ENCODE results near the gene FLRT1.

Gene FLRT1

GRCh38 chr11:64014356-64014755 is 21.4 kb upstream of the FLRT1 start:
- Histone ChIP-seq H3K4me3 (ENCODE audit: low read length in 2 of 2) (no peak overlapping the region), H3K9me3 (ENCODE audit: control insufficient read depth in 2 of 2, low read length in 2 of 2) (no peaks in the 10 kb centered on the region), H3K36me3 (ENCODE audit: control insufficient read depth in 2 of 2, insufficient read depth in 2 of 2, low read length in 2 of 2) (no peaks in the 10 kb centered on the region), H3K27ac (ENCODE audit: low read depth in 2 of 2, low read length in 2 of 2) (no peak overlapping the region), H3K4me1 (ENCODE audit: control insufficient read depth in 2 of 2, insufficient read depth in 2 of 2, low read length in 2 of 2) (no peaks in the 10 kb centered on the region), H3K9ac (ENCODE audit: low read depth in 1 of 2, low read length in 2 of 2) (no peak overlapping the region), H3K27me3 (ENCODE audit: control insufficient read depth in 2 of 2, insufficient read depth in 2 of 2, low read length in 2 of 2) (no peaks in the 10 kb centered on the region)

DNA sequence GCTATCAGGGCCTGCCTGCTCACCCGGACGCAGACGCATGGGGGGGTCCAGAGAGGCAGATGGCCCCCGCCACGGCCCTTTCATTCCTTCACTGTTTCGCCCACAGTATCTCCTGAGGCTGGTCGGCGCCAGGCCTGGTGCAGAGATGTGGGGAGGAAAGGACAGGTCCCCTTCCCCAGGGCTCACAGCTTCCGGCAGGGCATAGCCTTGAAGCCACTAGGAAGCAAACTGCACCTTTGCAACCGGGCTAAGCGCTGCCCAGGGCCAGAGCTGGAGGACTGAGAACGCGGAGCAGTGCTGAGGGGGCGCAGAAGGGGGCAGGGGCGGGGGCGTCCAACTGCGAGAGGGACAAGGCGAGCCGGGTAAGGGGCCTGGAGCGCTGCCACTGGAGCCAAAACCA is 20.2 kb upstream of the FLRT1 start:
- H3K4me3 ChIP-seq (ENCODE audit: low read length in 2 of 2): no peak overlapping the region
- no peaks in the 10 kb centered on the region for H3K36me3 ChIP-seq (ENCODE audit: control insufficient read depth in 2 of 2, insufficient read depth in 2 of 2, low read length in 2 of 2)
- H3K27ac ChIP-seq (ENCODE audit: low read depth in 2 of 2, low read length in 2 of 2): no peak overlapping the region
- H3K27me3 ChIP-seq (ENCODE audit: control insufficient read depth in 2 of 2, insufficient read depth in 2 of 2, low read length in 2 of 2): no peaks in the 10 kb centered on the region
- no peaks in the 10 kb centered on the region for H3K4me1 ChIP-seq (ENCODE audit: control insufficient read depth in 2 of 2, insufficient read depth in 2 of 2, low read length in 2 of 2)
- H3K9me3 ChIP-seq (ENCODE audit: control insufficient read depth in 2 of 2, low read length in 2 of 2): no peaks in the 10 kb centered on the region
- no peak overlapping the region for H3K9ac ChIP-seq (ENCODE audit: low read depth in 1 of 2, low read length in 2 of 2)

DNA sequence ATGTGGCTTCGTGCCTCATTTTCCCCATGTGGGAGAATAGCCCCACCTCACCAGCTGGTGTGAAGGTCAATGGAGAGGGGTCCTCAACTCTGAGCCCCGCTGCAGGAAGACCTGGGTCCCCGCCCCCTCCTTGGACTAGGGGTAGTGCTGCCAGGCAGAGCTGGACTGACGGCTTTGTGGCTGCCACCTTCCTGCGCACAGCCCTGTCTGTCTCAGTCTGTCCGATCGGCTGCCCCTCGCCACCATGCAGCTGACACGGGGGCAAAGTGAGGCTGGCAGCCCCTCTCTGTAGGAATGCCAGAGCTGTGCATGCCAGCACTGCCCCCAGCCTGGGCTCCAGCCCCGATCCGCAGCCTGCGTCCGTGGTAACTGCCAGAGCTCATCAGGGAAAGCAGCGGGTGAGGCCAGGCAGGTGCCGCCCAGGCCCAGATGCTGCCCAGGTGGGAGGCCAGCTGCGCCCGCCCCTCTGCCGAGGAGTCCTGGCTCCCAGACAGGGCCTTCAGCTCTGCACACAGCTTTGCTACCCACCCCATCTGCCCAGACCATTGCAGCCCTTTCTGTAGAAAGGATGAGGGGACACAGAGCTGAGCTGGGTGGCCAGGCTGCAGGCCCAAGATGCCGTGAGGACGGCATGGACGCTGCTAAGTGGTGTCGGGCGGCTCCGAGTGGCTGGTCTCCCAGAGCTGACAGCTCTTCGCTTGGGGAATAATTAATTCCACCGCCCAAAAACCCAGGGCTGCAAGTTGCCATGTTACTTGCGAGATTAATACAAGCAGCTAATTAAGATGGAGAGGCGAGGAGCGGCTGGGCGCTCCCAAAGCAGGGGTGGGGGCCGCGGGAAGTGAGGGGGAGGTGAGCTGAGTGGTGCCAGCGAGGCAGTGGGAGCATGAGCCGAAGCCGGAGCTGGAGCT is 19.5 kb upstream of the FLRT1 start:
- Histone ChIP-seq H3K27me3 (ENCODE audit: control insufficient read depth in 2 of 2, insufficient read depth in 2 of 2, low read length in 2 of 2) (no peaks in the 10 kb centered on the region), H3K9me3 (ENCODE audit: control insufficient read depth in 2 of 2, low read length in 2 of 2) (no peaks in the 10 kb centered on the region), H3K9ac (ENCODE audit: low read depth in 1 of 2, low read length in 2 of 2) (no peak overlapping the region), H3K4me3 (ENCODE audit: low read length in 2 of 2) (no peak overlapping the region), H3K4me1 (ENCODE audit: control insufficient read depth in 2 of 2, insufficient read depth in 2 of 2, low read length in 2 of 2) (no peaks in the 10 kb centered on the region), H3K27ac (ENCODE audit: low read depth in 2 of 2, low read length in 2 of 2) (no peak overlapping the region), H3K36me3 (ENCODE audit: control insufficient read depth in 2 of 2, insufficient read depth in 2 of 2, low read length in 2 of 2) (no peaks in the 10 kb centered on the region)

DNA sequence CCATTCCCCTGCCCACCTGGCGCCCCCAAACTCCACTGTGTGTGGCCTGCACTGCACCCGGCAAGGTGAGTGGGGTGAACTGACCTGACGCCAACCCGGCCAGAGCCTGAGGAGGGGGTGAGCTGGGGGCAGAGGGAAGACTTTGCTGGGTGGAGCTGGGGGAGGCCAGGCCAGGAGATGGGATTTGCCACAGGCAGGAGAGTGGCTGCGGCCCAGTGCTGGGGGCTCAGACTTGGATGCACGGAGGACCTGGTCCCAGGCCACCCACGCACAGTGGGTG is 17.8 kb upstream of the FLRT1 start:
- H3K4me1 ChIP-seq (ENCODE audit: control insufficient read depth in 2 of 2, insufficient read depth in 2 of 2, low read length in 2 of 2): no peaks in the 10 kb centered on the region
- H3K9ac ChIP-seq (ENCODE audit: low read depth in 1 of 2, low read length in 2 of 2): no peak overlapping the region
- H3K4me3 ChIP-seq (ENCODE audit: low read length in 2 of 2): no peak overlapping the region
- no peaks in the 10 kb centered on the region for H3K9me3 ChIP-seq (ENCODE audit: control insufficient read depth in 2 of 2, low read length in 2 of 2)
- no peak overlapping the region for H3K27ac ChIP-seq (ENCODE audit: low read depth in 2 of 2, low read length in 2 of 2)
- H3K27me3 ChIP-seq (ENCODE audit: control insufficient read depth in 2 of 2, insufficient read depth in 2 of 2, low read length in 2 of 2): no peaks in the 10 kb centered on the region
- H3K36me3 ChIP-seq (ENCODE audit: control insufficient read depth in 2 of 2, insufficient read depth in 2 of 2, low read length in 2 of 2): no peaks in the 10 kb centered on the region

GRCh38 chr11:64018310-64018709 is 17.4 kb upstream of the FLRT1 start:
- Histone ChIP-seq H3K27me3 (ENCODE audit: control insufficient read depth in 2 of 2, insufficient read depth in 2 of 2, low read length in 2 of 2) (no peaks in the 10 kb centered on the region), H3K9ac (ENCODE audit: low read depth in 1 of 2, low read length in 2 of 2) (no peak overlapping the region), H3K4me1 (ENCODE audit: control insufficient read depth in 2 of 2, insufficient read depth in 2 of 2, low read length in 2 of 2) (no peaks in the 10 kb centered on the region), H3K27ac (ENCODE audit: low read depth in 2 of 2, low read length in 2 of 2) (no peak overlapping the region), H3K36me3 (ENCODE audit: control insufficient read depth in 2 of 2, insufficient read depth in 2 of 2, low read length in 2 of 2) (no peaks in the 10 kb centered on the region), H3K9me3 (ENCODE audit: control insufficient read depth in 2 of 2, low read length in 2 of 2) (no peaks in the 10 kb centered on the region), H3K4me3 (ENCODE audit: low read length in 2 of 2) (no peak overlapping the region)

DNA sequence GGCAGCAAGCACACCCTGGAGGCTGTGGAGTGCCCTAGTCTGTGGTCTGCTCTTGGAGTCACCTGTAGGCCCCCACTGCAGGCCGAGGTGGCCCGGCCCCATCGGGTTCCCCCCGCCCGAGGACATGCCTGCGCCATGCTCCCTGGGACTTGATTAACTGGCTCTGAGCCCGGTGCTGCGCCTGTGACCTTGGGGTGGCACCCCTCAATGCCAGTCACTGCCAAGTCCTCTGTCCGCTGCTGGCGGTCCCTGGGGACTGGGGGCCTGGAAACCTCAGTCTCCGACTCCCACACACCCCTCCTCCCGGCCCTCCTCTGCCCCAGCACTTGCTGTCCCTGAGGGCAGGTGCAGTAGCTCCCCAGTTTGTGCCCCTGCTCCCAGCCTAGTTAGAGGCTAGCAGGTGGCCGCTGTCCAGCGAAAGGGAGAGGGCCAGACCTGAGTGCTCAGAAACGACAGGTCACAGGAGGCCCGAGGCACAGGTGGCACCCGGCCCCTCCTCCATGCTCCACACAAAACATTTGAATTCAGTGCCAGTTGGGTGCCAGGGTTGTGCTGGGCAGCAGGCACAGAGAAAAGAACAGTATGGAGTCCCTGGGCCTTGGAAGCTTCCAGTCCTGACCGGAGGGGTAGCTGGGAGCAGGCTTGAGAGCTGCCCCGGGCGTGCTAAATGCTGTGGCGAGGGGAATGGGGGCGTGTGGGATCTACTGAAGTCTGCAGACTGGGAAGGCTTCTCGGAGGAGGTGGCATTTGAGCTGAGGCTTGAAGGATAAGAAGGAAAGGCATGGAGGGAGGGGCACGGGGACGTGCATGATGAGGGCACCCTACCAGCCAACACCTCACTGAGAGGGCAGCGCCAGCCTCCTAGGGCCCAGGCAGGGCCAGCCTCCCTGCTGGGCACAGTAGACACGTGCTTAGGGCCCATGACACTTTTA is 16.4 kb upstream of the FLRT1 start:
- no peak overlapping the region for H3K9ac ChIP-seq (ENCODE audit: low read depth in 1 of 2, low read length in 2 of 2)
- no peaks in the 10 kb centered on the region for H3K36me3 ChIP-seq (ENCODE audit: control insufficient read depth in 2 of 2, insufficient read depth in 2 of 2, low read length in 2 of 2)
- H3K9me3 ChIP-seq (ENCODE audit: control insufficient read depth in 2 of 2, low read length in 2 of 2): no peaks in the 10 kb centered on the region
- no peak overlapping the region for H3K27ac ChIP-seq (ENCODE audit: low read depth in 2 of 2, low read length in 2 of 2)
- no peak overlapping the region for H3K4me3 ChIP-seq (ENCODE audit: low read length in 2 of 2)
- no peaks in the 10 kb centered on the region for H3K27me3 ChIP-seq (ENCODE audit: control insufficient read depth in 2 of 2, insufficient read depth in 2 of 2, low read length in 2 of 2)
- H3K4me1 ChIP-seq (ENCODE audit: control insufficient read depth in 2 of 2, insufficient read depth in 2 of 2, low read length in 2 of 2): no peaks in the 10 kb centered on the region

DNA sequence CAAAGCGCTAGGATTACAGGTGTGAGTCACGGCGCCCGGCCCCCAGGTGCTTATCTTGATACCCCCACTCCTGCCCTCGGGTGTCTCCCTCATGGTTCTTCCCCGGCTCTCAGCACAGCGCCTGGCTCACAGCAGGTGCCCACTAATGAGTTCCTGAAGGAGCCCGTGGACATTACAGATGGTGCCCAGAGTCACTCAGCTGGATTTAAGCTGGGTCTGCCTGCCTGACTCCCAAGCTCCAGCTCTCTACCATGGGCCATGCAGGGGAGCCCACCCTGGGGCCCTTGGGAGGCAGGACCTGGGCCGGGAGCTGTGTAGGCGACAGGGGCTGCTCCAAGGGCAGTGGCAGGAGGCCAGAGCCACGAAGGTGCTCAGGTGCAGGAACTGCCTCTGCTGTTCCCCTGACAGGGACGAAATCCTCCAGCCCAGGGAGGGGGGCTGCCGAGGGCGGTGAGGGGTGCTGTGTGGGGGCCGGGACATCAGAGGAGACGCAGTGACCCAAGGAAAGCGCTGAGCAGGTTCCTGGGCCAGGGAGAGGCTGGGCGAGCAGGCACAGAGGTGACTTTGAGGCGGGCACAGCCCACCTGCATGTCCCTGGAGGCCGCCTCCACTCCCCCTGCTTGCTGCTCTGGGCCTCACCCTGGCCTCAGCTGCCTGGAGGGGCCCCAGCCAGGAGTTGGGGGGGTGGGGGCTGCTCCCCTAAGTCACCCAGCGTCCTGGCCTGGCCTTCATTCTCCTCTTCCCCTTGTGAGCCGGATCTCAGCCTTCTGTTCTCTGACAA is 14.6 kb upstream of the FLRT1 start:
- no peaks in the 10 kb centered on the region for H3K4me1 ChIP-seq (ENCODE audit: control insufficient read depth in 2 of 2, insufficient read depth in 2 of 2, low read length in 2 of 2)
- no peak overlapping the region for H3K9ac ChIP-seq (ENCODE audit: low read depth in 1 of 2, low read length in 2 of 2)
- no peaks in the 10 kb centered on the region for H3K36me3 ChIP-seq (ENCODE audit: control insufficient read depth in 2 of 2, insufficient read depth in 2 of 2, low read length in 2 of 2)
- H3K27ac ChIP-seq (ENCODE audit: low read depth in 2 of 2, low read length in 2 of 2): no peak overlapping the region
- no peaks in the 10 kb centered on the region for H3K27me3 ChIP-seq (ENCODE audit: control insufficient read depth in 2 of 2, insufficient read depth in 2 of 2, low read length in 2 of 2)
- no peak overlapping the region for H3K4me3 ChIP-seq (ENCODE audit: low read length in 2 of 2)
- no peaks in the 10 kb centered on the region for H3K9me3 ChIP-seq (ENCODE audit: control insufficient read depth in 2 of 2, low read length in 2 of 2)

DNA sequence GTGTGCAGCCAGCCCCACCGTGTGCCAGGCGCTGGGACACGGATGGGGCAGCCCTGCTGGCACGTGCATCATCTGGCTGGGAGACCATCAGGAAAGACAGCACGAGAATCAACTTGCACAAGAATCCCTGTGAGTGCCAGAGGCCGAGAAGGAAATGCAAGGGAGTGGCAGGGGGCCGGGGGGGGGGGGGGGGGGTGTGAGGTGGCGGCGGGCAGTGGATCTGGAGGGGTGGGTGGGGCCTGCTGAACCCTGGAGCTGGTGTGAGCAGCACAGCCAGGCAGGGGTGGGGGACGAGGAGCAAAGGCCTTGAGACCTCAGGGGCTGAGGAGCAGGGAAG is 14.0 kb upstream of the FLRT1 start:
- Histone ChIP-seq H3K4me1 (ENCODE audit: control insufficient read depth in 2 of 2, insufficient read depth in 2 of 2, low read length in 2 of 2) (no peaks in the 10 kb centered on the region), H3K27me3 (ENCODE audit: control insufficient read depth in 2 of 2, insufficient read depth in 2 of 2, low read length in 2 of 2) (no peaks in the 10 kb centered on the region), H3K9me3 (ENCODE audit: control insufficient read depth in 2 of 2, low read length in 2 of 2) (no peaks in the 10 kb centered on the region), H3K9ac (ENCODE audit: low read depth in 1 of 2, low read length in 2 of 2) (no peak overlapping the region), H3K27ac (ENCODE audit: low read depth in 2 of 2, low read length in 2 of 2) (no peak overlapping the region), H3K36me3 (ENCODE audit: control insufficient read depth in 2 of 2, insufficient read depth in 2 of 2, low read length in 2 of 2) (no peaks in the 10 kb centered on the region), H3K4me3 (ENCODE audit: low read length in 2 of 2) (no peak overlapping the region)

GRCh38 chr11:64022125-64022784 is 13.5 kb upstream of the FLRT1 start:
- Histone ChIP-seq H3K9me3 (ENCODE audit: control insufficient read depth in 2 of 2, low read length in 2 of 2) (no peaks in the 10 kb centered on the region), H3K27me3 (ENCODE audit: control insufficient read depth in 2 of 2, insufficient read depth in 2 of 2, low read length in 2 of 2) (no peaks in the 10 kb centered on the region), H3K36me3 (ENCODE audit: control insufficient read depth in 2 of 2, insufficient read depth in 2 of 2, low read length in 2 of 2) (no peaks in the 10 kb centered on the region), H3K27ac (ENCODE audit: low read depth in 2 of 2, low read length in 2 of 2) (no peak overlapping the region), H3K4me3 (ENCODE audit: low read length in 2 of 2) (no peak overlapping the region), H3K9ac (ENCODE audit: low read depth in 1 of 2, low read length in 2 of 2) (no peak overlapping the region), H3K4me1 (ENCODE audit: control insufficient read depth in 2 of 2, insufficient read depth in 2 of 2, low read length in 2 of 2) (no peaks in the 10 kb centered on the region)

Data from mucosa of rectum (tissue), 2 donors.